Fibroblast of the aortic adventitia (primary cell): ENCODE results near the gene NISCH. TPM values are rescaled to one million over a fixed set of nuclear protein-coding genes. Genes with fewer than 3 reads are reported as not detected.

Source experiments
- DNase-seq: peaks from one replicate; pipeline ENCODE4 v3.0.0-alpha.2; 2010; ENCODE audit warnings: low read depth
- H3K4me3 ChIP-seq: 2 replicates; pipeline ENCODE4 v1.5.1; 2011; ENCODE audit warnings: low read depth, mild to moderate bottlenecking, control low read depth, low read length, moderate library complexity
- total RNA-seq: library from RNA; depleted of rRNA; stranded (reverse); fragments of >200 nt; gene quantifications from 2 replicates; pipeline ENCODE4 v1.2.3, GENCODE V29; 2012; ENCODE audit warnings: low replicate concordance
- TF ChIP-seq, protein P1 (sequence below): IDR thresholded peaks from 2 replicates; pipeline ENCODE4 v1.5.1; 2011; ENCODE audit warnings: mild to moderate bottlenecking, low read length, control low read depth, inconsistent platforms; ENCODE audit not compliant: insufficient read depth

NISCH gene
- total RNA-seq, 1 donor: 52.7 TPM

DNA sequence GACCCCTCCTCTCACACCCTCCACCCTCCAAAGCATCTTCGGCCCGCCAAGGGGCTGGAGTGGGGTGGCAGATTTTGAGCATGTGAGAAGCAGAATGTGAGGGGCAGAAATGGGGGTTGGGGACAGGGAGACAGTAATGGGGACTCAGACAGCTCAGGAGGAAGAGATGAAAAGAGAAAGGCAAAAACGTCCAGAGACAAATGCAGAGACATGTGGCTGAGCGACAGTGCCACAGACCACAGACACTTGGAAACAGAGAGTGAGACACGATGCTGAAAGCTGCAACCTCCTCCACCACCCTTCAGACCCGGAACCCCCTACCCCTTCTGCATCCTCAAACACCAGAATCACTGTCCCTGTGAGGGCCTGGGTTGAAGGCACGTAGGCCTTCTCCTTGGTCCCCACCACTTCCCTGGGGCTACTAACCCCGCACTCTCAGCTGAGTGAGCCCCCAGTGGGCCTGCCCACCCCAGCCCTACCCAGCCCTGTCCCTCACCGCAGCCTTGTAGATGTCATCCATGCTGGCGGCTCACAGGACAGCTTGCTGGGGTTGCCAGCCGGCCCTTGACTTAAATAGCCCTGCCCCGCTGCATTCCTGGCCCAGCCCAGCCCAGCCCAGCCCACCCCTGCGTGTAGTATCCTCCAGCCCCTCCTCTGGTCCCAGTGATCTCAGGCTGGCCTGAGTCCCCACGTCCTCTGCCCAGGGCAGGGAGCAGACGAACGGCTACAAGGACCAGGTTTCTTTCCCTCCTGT is 1.7 kb upstream of the NISCH start, which contains the start of gene TNNC1:
TSS of gene TNNC1 (minus strand) at position 546 of the 754 bp plus-strand sequence. CDS start at position 520, 26 bp downstream.
- H3K4me3 ChIP-seq: no peak within 1 kb of the TSS
- TF ChIP-seq, protein P1, sequence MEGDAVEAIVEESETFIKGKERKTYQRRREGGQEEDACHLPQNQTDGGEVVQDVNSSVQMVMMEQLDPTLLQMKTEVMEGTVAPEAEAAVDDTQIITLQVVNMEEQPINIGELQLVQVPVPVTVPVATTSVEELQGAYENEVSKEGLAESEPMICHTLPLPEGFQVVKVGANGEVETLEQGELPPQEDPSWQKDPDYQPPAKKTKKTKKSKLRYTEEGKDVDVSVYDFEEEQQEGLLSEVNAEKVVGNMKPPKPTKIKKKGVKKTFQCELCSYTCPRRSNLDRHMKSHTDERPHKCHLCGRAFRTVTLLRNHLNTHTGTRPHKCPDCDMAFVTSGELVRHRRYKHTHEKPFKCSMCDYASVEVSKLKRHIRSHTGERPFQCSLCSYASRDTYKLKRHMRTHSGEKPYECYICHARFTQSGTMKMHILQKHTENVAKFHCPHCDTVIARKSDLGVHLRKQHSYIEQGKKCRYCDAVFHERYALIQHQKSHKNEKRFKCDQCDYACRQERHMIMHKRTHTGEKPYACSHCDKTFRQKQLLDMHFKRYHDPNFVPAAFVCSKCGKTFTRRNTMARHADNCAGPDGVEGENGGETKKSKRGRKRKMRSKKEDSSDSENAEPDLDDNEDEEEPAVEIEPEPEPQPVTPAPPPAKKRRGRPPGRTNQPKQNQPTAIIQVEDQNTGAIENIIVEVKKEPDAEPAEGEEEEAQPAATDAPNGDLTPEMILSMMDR: no peak
- no peak for DNase-seq

DNA sequence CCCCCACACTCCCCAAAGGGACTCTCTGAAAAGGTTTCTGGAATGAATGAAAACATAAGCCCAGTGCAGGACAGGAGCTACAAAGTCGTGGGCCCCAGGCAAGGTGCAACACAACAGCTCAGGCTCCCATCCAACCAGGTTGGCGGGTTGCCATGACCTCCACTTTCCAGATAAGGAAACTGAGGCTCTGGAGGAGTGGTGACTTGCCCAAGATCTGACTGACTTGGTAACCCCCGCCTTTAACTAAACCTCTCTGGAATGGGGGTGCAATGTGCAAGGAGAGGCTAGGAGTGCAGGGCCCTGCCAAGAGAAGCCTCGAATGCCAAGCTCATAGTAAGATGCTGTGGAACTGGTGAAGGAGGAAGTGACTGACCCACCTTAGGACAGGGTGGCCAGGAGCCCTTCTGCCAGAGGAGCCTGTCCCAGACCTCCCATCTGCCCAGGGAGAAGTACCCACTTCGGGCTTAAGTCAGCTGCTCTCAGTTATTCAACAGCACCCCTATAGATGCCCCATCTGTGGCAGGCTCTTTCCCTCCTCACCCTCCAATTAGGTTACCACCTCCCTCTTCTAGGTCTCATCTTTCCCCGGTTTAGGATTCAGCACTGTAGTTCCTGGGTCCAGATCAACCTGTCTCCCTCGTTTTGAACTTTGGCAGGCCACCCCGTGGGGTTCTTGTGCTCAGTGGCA is 1.0 kb upstream of the NISCH start:
- no peak overlapping the region for H3K4me3 ChIP-seq
- TF ChIP-seq, protein P1: no peak
- no peak for DNase-seq

DNA sequence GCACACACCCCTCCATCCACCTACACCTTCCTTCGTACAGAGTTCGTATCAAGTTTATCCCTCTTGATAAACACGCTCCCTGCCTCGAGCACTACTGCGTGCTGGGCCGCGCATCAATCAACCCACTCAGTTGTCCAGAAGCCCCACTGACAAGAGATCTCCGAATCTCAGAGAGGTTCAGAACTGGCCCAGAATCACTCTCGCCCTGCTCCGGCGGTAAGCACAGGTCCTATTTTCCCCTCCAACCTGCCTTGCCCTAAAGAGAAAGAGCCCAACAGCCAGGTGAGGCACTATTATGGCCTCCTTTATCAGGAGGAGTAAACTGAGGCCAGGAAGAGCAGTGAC is 494 bp upstream of the NISCH start:
- TF ChIP-seq, protein P1: no peak
- peak overlapping the region; percentile 90 for H3K4me3 ChIP-seq
- no peak for DNase-seq

DNA sequence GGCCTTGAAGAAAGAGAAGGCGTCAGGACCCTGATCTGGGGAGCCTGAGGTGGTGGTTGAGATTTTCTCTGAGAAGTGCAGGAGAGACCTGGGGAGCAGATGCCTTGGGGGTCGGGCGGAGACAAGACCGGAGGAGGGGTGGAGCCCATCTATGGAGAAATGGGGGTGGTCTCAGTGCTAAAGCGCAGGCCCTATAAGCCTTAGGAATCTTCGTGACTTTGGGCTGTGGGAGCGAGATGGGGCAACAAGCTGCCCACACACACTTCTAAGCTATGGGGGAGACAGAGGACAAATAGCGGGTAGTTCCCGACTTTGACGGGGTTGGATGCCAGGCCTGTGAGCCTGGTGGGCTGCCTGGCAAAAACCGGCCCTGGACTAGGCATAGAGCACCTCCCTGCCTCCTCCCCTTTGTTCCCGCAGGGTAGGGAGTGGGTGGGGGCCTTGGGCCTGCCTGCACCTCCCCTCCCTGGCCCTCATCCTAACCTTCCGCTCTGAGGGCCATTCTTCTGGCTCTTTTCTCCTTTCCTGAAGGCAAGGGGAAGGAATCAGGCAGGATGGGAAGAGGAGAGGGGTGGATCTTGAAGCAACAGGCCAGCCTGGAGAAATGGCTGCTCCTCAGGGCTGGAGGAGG is 880 bp downstream of the NISCH start:
- TF ChIP-seq, protein P1: no peak
- peak; percentile 59 for DNase-seq
- peak overlapping the region; percentile 90 for H3K4me3 ChIP-seq

DNA sequence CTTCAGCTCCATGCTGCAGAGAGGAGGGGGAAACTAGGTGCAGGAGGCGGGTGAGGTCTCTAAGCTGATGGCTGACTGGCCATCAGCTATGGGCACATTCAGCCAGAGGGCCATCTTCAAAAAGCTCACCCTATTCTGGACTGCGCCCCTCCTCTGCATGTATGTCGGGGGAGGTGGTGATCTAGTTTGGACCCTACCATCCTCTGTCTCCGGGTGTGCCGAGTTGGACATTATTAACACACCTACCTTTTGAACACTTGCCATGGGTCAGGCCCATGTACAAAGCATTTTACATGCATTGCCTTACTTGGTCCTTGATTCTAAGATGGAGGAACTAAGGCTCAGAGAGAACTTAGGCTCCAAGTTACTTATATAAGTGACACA is 1.4 kb downstream of the NISCH start:
- TF ChIP-seq, protein P1: no peak
- DNase-seq: no peak
- H3K4me3 ChIP-seq: peak overlapping the region; percentile 90

DNA sequence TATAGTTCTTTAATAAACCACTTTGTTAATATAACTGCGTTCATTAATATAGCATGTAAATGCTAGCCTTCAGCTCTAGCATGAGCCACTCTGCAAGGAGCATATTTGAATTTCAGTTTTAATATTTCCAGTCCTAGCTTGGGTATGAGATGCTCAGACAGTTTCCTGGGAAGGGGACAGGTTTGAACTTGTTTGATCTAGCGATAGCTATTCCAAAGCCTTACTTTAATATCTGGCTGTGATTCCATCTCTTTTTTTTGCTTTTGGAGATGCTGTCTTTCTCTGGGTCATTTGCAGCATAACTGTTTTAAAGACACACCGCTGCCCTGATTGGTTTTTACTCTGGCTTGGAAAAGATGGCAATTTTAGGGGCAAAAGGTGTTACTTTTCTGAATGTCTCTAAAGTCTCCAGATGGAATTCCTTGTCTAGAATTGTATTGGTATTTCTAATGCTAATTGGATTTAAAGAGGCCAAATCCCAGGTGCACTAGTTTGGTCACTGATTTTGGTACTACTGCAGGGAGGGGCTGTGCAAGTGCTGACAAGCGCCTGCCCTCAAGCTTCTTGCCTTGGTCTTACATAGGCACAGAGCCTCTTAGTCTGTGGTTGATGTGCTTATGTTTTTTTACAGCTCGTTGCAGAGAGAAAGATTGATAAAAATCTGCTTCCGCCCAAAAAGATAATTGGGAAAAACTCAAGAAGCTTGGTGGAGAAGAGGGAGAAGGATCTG is 2.8 kb downstream of the NISCH start:
- H3K4me3 ChIP-seq: no peak overlapping the region
- no peak for DNase-seq
- TF ChIP-seq, protein P1: no peak
